ENCODE results near the gene GTF2F2. TPM values are rescaled to one million over a fixed set of nuclear protein-coding genes. Genes with fewer than 3 reads are reported as not detected.

Gene GTF2F2
- total RNA-seq, 1 donor from 2014 or later = 18.9 TPM

DNA sequence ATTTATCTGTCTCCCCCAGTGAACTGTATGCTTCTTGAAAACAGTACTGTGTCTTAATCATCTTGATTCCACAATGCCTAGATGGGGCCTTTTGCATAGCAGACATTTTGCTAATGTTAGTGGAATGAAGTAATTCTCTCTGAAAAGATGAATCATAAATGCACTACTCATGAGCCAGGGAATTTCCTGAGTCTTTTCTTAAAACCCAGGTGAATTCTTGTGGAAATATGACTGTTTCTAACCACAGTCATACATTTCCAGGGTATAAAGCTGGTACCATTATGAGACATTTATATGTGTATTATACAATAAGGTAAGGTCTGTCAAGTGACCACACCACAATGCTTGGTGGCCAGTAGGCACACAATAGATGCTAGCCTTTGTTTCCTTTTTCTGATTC lies 86.0 kb downstream of the GTF2F2 start:
- Histone ChIP-seq H3K9me3 (no peaks in the 10 kb centered on the region), H3K4me1 (peaks cover 27% of the 10 kb centered on the region), H3K4me3 (no peak overlapping the region), H3K36me3 (peaks cover 0 to 4% of the 10 kb centered on the region in 2 donors), H3K27ac (peak overlapping the region; percentile 27), H3K27me3 (no peaks in the 10 kb centered on the region)
- intact Hi-C loops (cut with DNase I) = no loop called here
- TF ChIP-seq CTCF (IDR thresholded peaks at IDR 0.05) (no peak), POLR2AphosphoS5 (IDR thresholded peaks at IDR 0.05; ENCODE audit: insufficient read depth in 1 of 2, low read depth in 1 of 2) (peak in 1 of 2 donors; percentile 20)
- no peak for DNase-seq (ENCODE audit: extremely low spot score in 2 of 2)

DNA sequence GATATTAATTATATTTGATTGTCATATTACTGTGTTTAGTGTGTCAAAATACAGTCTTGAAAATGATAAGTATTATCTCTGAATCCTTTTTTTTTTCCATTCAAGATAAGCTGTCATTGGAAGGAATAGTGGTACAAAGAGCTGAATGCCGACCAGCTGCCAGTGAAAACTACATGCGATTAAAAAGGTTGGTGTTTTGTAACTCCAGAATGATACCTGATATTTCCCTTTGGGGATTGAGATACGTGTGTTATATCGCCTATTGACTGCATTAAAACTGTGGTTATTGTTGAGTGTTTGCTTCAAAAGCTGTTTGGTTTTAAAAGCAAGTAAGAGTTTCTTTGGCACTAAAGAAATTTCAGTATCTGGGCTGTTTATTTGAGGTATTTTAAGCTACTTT lies 87.0 kb downstream of the GTF2F2 start:
- no peak for DNase-seq (ENCODE audit: extremely low spot score in 2 of 2)
- peak overlapping the region; percentile 27 for H3K27ac ChIP-seq

GRCh38 chr13:45208132-45208531 lies 87.8 kb downstream of the GTF2F2 start:
- H3K36me3 ChIP-seq = peaks cover 0 to 4% of the 10 kb centered on the region in 2 donors
- no peak overlapping the region for H3K27ac ChIP-seq
- intact Hi-C loops (cut with DNase I) = no loop called here
- H3K9me3 ChIP-seq = no peaks in the 10 kb centered on the region
- no peak for DNase-seq (ENCODE audit: extremely low spot score in 2 of 2)
- peaks cover 27% of the 10 kb centered on the region for H3K4me1 ChIP-seq
- H3K4me3 ChIP-seq = no peak overlapping the region
- H3K27me3 ChIP-seq = no peaks in the 10 kb centered on the region
- TF ChIP-seq CTCF (IDR thresholded peaks at IDR 0.05) = no peak

More for the DNA sequence above, 87.0 kb downstream of the GTF2F2 start:
- intact Hi-C loops (cut with DNase I) = no loop called here
- no peaks in the 10 kb centered on the region for H3K9me3 ChIP-seq
- TF ChIP-seq CTCF (IDR thresholded peaks at IDR 0.05) (no peak), POLR2AphosphoS5 (IDR thresholded peaks at IDR 0.05; ENCODE audit: insufficient read depth in 1 of 2, low read depth in 1 of 2) (no peak), POLR2A (IDR thresholded peaks at IDR 0.05) (no peak)
- H3K4me3 ChIP-seq = no peak overlapping the region
- H3K36me3 ChIP-seq = peaks cover 0 to 4% of the 10 kb centered on the region in 2 donors
- H3K27me3 ChIP-seq = no peaks in the 10 kb centered on the region
- peaks cover 27% of the 10 kb centered on the region for H3K4me1 ChIP-seq

GRCh38 chr13:45209229-45209628 lies 88.9 kb downstream of the GTF2F2 start:
- no peaks in the 10 kb centered on the region for H3K27me3 ChIP-seq
- no peaks in the 10 kb centered on the region for H3K9me3 ChIP-seq
- H3K4me3 ChIP-seq = no peak overlapping the region
- intact Hi-C loops (cut with DNase I) = no loop called here
- no peak overlapping the region for H3K27ac ChIP-seq
- TF ChIP-seq POLR2AphosphoS5 (IDR thresholded peaks at IDR 0.05; ENCODE audit: insufficient read depth in 1 of 2, low read depth in 1 of 2) (peak in 1 of 2 donors; percentile 42), CTCF (IDR thresholded peaks at IDR 0.05) (no peak), POLR2A (IDR thresholded peaks at IDR 0.05) (no peak)
- H3K4me1 ChIP-seq = peaks cover 27% of the 10 kb centered on the region
- DNase-seq (ENCODE audit: extremely low spot score in 2 of 2) = no peak
- H3K36me3 ChIP-seq = peaks cover 0 to 4% of the 10 kb centered on the region in 2 donors

- Histone ChIP-seq H3K4me1 (peaks cover 17% of the 10 kb centered on the region), H3K4me3 (no peak overlapping the region), H3K27ac (no peak overlapping the region), H3K9me3 (no peaks in the 10 kb centered on the region), H3K36me3 (no peaks in the 10 kb centered on the region), H3K27me3 (no peaks in the 10 kb centered on the region)
- DNase-seq (ENCODE audit: extremely low spot score in 2 of 2) = no peak
- TF ChIP-seq POLR2A (IDR thresholded peaks at IDR 0.05) = no peak
- no peak for TF ChIP-seq POLR2AphosphoS5 (IDR thresholded peaks at IDR 0.05; ENCODE audit: insufficient read depth in 1 of 2, low read depth in 1 of 2)
- no peak for TF ChIP-seq CTCF (IDR thresholded peaks at IDR 0.05)
- intact Hi-C loops (cut with DNase I) = no loop called here
Measured at GRCh38 chr13:45215392-45216077, 95.2 kb downstream of the GTF2F2 start.
